ENCODE results near the gene DRD4.

DRD4 gene

DNA sequence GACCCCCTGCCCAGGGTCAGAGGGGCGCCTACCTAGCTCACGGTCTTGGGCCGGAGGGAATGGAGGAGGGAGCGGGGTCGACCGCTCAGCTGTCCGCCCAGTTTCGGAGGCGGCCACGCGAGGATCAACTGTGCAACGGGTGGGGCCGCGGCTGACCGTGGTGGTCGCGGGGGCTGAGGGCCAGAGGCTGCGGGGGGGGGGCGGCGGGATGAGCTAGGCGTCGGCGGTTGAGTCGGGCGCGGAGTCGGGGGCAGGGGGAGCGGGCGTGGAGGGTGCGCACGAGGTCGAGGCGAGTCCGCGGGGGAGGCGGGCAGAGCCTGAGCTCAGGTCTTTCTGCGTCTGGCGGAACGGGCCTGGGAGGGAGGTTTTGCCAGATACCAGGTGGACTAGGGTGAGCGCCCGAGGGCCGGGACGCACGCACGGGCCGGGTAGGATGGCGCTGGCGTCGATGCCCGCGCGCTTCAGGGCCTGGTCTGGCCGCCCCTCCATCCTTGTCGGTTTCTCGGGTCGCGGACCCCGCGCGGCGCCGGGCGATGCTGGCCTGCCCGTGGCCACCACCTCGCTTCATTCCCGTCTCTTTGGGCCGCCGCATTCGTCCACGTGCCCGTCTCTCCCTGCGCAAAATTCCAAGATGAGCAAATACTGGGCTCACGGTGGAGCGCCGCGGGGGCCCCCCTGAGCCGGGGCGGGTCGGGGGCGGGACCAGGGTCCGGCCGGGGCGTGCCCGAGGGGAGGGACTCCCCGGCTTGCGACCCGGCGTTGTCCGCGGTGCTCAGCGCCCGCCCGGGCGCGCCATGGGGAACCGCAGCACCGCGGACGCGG lies at the start of gene DRD4:
Gene DRD4, plus strand, starts transcription at position 759 of the 822 bp plus-strand sequence. Its CDS starts 36 bp downstream, at position 795.
- no peak for DNase-seq

DNA sequence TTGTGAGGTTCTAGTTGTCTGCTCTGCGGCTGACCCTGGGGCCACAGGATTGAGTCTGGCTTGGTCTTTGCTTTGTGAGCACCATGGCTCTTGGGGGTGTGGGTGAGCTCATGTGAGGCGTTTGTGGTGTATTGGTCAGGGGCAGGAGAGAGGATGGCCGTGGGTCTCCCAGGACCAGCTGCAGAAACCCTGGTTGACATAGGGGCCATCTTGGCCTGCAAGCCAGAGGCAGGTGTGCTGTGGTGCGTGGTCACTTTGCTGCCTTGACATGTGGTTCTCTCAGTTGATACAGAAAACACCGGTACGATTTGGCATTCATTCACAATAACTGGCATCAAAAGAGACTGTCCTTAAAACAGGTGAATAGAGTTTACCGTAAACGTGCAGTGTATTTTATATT lies 49.5 kb upstream of the DRD4 start:
- DNase-seq: no peak

DNA sequence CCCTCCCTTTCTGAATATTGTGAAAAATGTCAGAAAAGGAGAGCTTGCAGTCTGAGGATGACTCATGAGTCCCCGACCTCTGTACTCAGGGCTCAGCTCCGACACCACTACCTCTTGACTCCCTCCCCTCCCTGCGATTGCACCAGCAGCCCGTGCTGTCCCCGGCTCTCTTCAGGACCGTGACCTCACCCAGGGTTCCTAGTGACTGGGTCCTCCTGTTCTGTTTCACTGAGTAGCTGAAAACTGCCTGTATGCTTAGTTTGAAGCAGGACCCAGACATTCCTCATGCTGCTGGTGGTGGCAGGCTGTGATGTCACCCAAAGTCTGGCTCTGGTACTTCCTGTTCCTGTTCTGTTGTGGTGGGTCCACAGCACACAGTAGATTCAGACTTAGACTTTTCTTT lies 49.1 kb upstream of the DRD4 start:
- DNase-seq: peak; percentile 72

GRCh38 chr11:589798-590197 lies 47.3 kb upstream of the DRD4 start:
- DNase-seq: no peak

DNA sequence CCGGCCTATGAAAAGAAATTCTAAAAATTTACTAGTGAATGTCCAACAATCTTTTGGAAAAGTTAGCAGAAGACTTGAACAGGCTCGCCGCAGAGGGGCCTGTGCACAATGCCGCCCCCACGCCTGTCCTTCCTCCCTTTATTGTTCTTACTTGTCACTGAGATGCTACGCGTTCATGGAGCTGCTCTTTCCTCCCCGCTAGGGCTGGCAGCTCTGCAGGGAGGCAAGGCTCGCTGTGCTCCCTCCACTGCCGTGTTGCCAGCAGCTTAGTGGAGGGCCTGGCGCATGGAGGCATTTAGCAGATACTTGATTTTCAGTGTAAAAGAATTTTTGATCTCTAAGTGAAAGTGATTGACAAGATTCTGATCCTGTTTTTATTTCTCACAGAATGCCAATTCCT lies 46.1 kb upstream of the DRD4 start:
- no peak for DNase-seq

GRCh38 chr11:592501-592900 lies 44.6 kb upstream of the DRD4 start:
- DNase-seq: no peak

DNA sequence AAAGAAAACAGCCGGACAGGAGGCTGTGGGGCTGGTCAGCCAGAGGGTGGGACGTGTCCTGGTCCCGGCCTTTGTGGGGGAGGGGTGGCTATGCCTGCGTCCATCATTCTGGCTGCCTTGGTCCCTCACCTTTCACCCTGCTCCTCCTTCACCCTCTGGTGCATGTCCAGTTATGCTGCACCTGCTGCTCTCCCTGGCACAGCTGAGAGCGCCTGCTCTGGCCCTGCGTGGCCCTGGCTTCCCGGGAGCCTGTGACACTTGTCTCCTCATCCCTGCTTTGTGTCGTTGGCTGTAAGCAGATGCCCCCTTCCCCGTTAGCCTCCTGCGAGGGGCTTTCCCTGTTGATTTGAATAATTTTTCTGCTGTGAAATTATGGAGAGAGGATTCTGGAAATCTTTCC lies 44.2 kb upstream of the DRD4 start:
- DNase-seq: no peak

- no peak for DNase-seq
These were observed 43.7 kb upstream of the DRD4 start for GRCh38 chr11:593347-593746.

DNA sequence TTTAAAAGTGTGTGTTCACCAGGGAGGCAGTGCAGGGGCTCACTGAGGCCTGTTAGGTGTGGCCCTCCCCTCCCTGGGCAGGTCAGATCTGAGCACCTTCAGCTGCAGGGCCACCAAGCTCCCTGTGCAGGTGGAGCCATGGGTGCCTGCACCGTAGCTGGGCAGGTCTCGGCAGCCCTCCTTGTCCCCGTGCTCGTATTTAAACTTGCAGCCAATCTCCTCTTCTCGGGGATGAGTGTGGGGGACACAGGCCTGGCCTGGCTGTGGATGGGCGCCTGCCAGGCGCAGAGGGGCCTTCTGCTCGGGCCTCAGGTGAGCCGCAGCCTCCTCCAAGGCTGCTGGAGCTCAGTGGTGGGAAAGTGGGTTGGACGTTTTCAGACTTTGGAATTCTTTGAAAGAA lies 41.7 kb upstream of the DRD4 start:
- no peak for DNase-seq

DNA sequence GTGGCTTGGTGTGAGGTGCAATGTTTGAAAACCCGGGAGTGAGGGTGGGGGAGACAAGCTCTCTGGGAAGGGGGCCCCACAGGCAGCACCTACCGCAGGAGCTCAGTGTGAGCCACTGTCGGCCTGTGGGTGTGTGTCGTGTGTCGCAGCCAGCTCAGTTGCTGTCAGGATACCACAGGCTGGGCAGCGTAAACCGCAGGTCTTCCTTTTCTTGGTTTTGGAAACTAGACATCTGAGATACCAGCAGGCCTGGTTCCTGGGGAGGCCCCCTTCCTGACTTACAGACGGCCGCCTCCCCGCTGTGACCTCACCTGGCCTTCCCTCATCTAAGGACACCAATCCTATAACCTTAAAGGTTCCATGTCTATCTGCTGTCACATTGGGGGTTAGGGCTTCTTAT lies 40.7 kb upstream of the DRD4 start:
- no peak for DNase-seq

DNA sequence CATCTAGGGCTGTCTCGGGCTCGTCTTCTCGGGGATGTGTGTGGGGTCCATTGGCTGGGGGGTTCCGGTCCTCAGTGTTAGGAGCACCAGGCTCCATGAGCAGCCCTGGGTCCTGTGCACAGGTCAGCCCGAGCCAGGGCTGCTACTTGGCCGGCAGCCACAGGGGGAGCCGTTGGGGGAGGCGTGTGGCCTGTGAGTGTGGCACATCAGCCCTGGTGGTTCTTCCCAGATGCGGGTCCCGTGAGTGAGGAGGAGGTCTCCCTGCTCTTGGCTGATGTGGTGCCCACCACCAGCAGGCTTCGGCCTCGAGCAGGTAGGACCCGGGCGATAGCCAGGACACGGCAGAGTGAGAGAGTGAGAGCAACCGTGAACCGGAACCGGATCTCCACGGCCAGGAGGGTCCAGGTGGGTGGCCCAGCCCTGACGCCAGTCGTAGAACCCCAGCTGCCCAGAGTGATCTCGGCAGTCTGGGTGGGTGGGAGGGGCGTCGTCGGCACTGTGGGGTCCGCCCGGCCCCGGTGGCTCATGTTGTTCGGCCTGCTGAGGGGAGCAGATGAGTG lies 39.8 kb upstream of the DRD4 start:
- DNase-seq: no peak

DNA sequence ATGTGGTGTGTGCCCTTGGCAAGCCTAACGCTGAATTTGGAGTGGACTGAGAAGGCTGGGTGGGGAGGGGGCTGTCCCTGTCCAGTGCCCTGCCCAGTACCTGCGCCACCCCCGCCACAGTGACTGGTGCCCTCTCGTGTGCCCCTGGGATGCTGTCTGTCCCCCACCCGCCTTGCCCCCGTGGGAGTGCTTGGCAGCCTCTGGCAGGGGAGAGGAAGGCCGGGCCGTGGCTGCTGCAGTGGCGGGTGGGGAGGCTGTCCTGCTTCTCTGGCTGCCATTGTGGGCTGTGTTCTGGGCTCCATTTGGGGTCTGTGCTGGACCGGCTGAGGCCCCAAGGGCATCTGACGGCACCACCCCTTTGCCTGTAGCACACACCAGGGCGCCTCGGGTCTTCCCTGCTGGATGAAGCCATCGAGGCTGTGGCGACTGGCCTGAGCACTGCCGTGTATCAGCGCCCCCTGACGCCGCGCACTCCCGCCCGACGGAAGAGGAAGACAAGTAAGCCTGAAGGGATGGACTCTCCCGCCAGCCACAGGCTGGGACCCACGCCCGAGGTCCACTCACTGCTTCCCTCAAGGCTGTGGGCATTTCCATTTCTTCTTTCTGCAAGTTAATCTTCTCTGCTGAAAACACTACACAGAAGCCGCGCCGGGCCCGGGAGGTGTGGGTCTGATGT lies 38.9 kb upstream of the DRD4 start:
- no peak for DNase-seq

GRCh38 chr11:601573-602245 lies 35.4 kb upstream of the DRD4 start:
- DNase-seq: no peak

DNA sequence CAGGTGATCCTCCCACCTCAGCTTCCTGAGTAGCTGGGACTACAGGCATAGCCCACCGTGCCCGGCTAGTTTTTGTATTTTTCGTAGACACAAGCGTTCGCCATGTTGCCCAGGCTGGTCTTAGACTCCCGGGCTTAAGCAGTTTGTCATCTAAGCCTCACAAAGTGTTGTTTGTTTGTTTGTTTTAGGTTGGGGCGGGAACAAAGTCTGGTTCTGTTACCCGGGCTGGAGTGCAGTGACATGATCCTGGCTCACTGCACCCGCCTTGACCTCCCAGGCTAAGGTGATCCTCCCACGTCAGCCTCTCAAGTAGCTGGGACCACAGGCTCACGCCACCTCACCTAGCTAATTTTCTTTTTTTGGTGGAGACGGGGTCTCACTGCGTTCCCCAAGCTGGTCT lies 33.9 kb upstream of the DRD4 start:
- DNase-seq: no peak

DNA sequence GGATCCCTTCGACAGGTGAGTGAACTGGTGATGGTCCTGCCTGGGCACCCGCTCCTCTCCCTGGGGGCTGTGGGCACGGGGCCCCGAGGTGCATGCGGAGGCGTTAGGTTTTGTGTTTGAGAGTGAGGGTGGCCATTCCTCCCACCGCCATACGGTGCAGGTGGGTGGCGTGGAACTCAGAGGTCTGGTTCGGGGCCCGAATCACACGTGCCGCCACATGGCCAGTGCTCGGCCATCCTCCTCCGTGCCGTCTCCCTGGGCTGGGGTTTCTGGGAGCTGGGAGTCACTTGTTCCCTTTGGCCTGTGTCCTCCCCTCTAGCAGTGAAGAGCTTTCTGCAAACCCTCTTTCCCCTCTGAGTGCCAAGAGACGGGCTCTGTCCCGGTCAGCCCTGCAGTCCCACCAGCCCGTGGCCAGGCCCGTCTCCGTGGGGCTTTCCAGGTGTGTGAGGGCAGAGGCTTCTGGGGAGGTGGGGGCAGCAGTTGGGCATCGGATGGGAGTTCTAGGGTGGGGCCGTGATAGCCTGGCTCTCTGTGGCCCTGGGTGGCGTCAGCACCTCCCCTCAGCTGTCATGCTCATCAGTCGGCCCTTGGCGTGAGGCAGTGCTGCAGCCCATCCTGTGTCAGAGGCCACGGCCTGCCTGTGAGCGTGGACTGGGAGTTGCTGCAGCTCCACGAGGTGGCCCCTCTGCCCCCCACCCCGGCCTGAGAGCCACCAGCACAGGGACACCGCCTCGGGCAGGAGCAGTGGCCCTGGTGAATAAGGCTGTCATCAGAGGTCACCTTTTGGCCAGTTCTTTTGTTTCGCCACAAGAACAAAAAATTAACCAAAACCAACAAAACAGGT lies 31.6 kb upstream of the DRD4 start:
- no peak for DNase-seq

DNA sequence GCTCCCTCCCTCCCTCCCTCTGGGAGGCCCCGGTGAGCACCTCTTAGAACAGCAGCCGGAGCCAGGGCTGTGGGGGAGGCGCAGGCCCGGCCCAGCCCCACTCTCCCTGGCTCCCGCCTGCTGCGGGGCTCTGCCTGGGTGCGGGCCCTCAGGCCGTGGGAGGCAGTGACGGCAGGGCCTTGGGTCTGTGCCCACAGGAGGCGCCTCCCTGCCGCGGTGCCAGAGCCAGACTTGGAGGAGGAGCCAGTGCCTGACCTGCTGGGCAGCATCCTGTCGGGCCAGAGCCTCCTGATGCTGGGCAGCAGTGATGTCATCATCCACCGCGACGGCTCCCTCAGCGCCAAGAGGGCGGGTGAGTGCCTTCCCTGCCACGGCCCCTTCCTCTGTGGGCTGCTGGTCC lies 30.8 kb upstream of the DRD4 start:
- no peak for DNase-seq

GRCh38 chr11:607020-607780 lies 29.9 kb upstream of the DRD4 start:
- no peak for DNase-seq

- DNase-seq: no peak
These were observed 29.0 kb upstream of the DRD4 start for GRCh38 chr11:607971-608659.

GRCh38 chr11:608791-609251 lies 28.2 kb upstream of the DRD4 start:
- no peak for DNase-seq

- DNase-seq: no peak
These were observed 27.7 kb upstream of the DRD4 start for GRCh38 chr11:609341-609811.
